Lung microvascular endothelial cell (primary cell): ENCODE measurements around the gene IRF6. TPM values are rescaled to one million over a fixed set of nuclear protein-coding genes. Genes with fewer than 3 reads are reported as not detected.

ENCODE experiments used
- DNase-seq, 2 donors: peaks; one replicate each; pipeline versions ENCODE4 v3.0.0 to v3.0.0-alpha.2; 2010; ENCODE audit warnings: low read depth in 2 of 2
- total RNA-seq: library from RNA; depleted of rRNA; stranded (reverse); fragments of >200 nt; gene quantifications from 2 replicates; pipeline ENCODE4 v1.2.1, GENCODE V29; 2014

IRF6 gene
- under 0.01 and 1.5 TPM in 2 replicates for total RNA-seq

GRCh38 chr1:209805875-209806760, at the start of gene IRF6:
Gene IRF6, minus strand, starts transcription at chr1:209806142. Its CDS starts 4,729 bp downstream, at chr1:209801413.
- DNase-seq: peak; percentile 25 to 51

GRCh38 chr1:209855623-209856022, 49.7 kb upstream of the IRF6 start:
- DNase-seq: no peak

- no peak for DNase-seq
These were observed 49.1 kb upstream of the IRF6 start for GRCh38 chr1:209855006-209855405.

- no peak for DNase-seq
These were observed 48.3 kb upstream of the IRF6 start for GRCh38 chr1:209854196-209854595.

- no peak for DNase-seq
These were observed 47.7 kb upstream of the IRF6 start for GRCh38 chr1:209853676-209854075.

GRCh38 chr1:209850342-209850979, 44.5 kb upstream of the IRF6 start:
- peak; percentile 65 to 87 for DNase-seq

GRCh38 chr1:209849388-209849787, 43.4 kb upstream of the IRF6 start:
- no peak for DNase-seq

- DNase-seq: no peak
These were observed 39.4 kb upstream of the IRF6 start for GRCh38 chr1:209845408-209845725.

GRCh38 chr1:209844695-209845407, 38.9 kb upstream of the IRF6 start:
- no peak for DNase-seq

GRCh38 chr1:209840611-209841010, 34.7 kb upstream of the IRF6 start:
- peak; percentile 6 to 28 for DNase-seq

GRCh38 chr1:209839875-209840546, 34.1 kb upstream of the IRF6 start:
- DNase-seq: peak; percentile 96 to 98

- DNase-seq: peak in 1 of 2 donors; percentile 15
These were observed 32.6 kb upstream of the IRF6 start for GRCh38 chr1:209838537-209838936.

- no peak for DNase-seq
These were observed 31.7 kb upstream of the IRF6 start for GRCh38 chr1:209837671-209838070.

GRCh38 chr1:209835782-209836298, 29.9 kb upstream of the IRF6 start:
- DNase-seq: no peak

GRCh38 chr1:209831615-209832014, 25.7 kb upstream of the IRF6 start:
- peak in 1 of 2 donors; percentile 10 for DNase-seq

GRCh38 chr1:209830722-209831121, 24.8 kb upstream of the IRF6 start:
- no peak for DNase-seq

- no peak for DNase-seq
These were observed 23.8 kb upstream of the IRF6 start for GRCh38 chr1:209829716-209830115.

- peak; percentile 98 to 99 for DNase-seq
These were observed 21.7 kb upstream of the IRF6 start, which contains the start of gene UTP25 for GRCh38 chr1:209827384-209828262. Gene UTP25, plus strand, starts transcription at chr1:209827972. Its CDS starts 92 bp downstream, at chr1:209828064.

- DNase-seq: no peak
These were observed 19.9 kb upstream of the IRF6 start for GRCh38 chr1:209825591-209826434.
